Measurements from ENCODE around the gene PDE8A.

- TF ChIP-seq FOS (IDR thresholded peaks at IDR 0.05; ENCODE audit: borderline replicate concordance, insufficient read depth, low read length) (no peak), CTCF (IDR thresholded peaks at IDR 0.05; ENCODE audit: extremely low read depth in 1 of 2, insufficient read depth in 1 of 2, low read depth in 1 of 2, low read length in 2 of 2) (no peak), POLR2A (IDR thresholded peaks at IDR 0.05; ENCODE audit: low read depth, low read length) (no peak), MAX (IDR thresholded peaks at IDR 0.05; ENCODE audit: insufficient read depth, insufficient read length) (no peak), MYC (IDR thresholded peaks at IDR 0.05; ENCODE audit: low read depth, low read length) (no peak), EZH2 (IDR thresholded peaks at IDR 0.05; ENCODE audit: borderline replicate concordance, low read depth, low read length, severe bottlenecking) (no peak), GATA2 (IDR thresholded peaks at IDR 0.05; ENCODE audit: insufficient read depth, insufficient read length, low read depth, low read length) (no peak)
These were observed 38.3 kb downstream of the PDE8A start for GRCh38 chr15:85019815-85020590.
